Lower leg skin (tissue), 3 donors: ENCODE measurements around the gene EMC9.

Experiments used
- POLR2A ChIP-seq, 2 donors: fragments of 450-650 bp; IDR thresholded peaks; one replicate each; pipeline ENCODE4 v1.6.1; 2016 to 2017; ENCODE audit warnings: antibody characterized with exemption in 2 of 2, mild to moderate bottlenecking in 1 of 2, moderate library complexity in 1 of 2
- TF ChIP-seq, protein P1 (sequence below), 3 donors: fragments of 450-650 bp; IDR thresholded peaks; one replicate each; pipeline ENCODE4 v1.5.1; 2016; ENCODE audit warnings: antibody characterized with exemption in 3 of 3, mild to moderate bottlenecking in 3 of 3, moderate library complexity in 2 of 3

GRCh38 chr14:24098229-24098926, 43.0 kb downstream of the EMC9 start:
- TF ChIP-seq, protein P1, sequence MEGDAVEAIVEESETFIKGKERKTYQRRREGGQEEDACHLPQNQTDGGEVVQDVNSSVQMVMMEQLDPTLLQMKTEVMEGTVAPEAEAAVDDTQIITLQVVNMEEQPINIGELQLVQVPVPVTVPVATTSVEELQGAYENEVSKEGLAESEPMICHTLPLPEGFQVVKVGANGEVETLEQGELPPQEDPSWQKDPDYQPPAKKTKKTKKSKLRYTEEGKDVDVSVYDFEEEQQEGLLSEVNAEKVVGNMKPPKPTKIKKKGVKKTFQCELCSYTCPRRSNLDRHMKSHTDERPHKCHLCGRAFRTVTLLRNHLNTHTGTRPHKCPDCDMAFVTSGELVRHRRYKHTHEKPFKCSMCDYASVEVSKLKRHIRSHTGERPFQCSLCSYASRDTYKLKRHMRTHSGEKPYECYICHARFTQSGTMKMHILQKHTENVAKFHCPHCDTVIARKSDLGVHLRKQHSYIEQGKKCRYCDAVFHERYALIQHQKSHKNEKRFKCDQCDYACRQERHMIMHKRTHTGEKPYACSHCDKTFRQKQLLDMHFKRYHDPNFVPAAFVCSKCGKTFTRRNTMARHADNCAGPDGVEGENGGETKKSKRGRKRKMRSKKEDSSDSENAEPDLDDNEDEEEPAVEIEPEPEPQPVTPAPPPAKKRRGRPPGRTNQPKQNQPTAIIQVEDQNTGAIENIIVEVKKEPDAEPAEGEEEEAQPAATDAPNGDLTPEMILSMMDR (IDR thresholded peaks at IDR 0.05) = no peak
- TF ChIP-seq POLR2A (IDR thresholded peaks at IDR 0.05) = no peak
